DND-41 (cell line): ENCODE measurements around the gene SPTLC3.

Experiments used
- CTCF ChIP-seq: IDR thresholded peaks from 2 replicates; pipeline ENCODE4 v1.5.1; 2012; ENCODE audit warnings: borderline replicate concordance, low read length, moderate library complexity, mild to moderate bottlenecking; ENCODE audit not compliant: poor library complexity, severe bottlenecking; ENCODE audit errors: extremely low read depth
- EZH2 ChIP-seq: IDR thresholded peaks from 3 replicates; pipeline ENCODE4 v1.6.1; 2012; ENCODE audit warnings: borderline replicate concordance, low read depth, mild to moderate bottlenecking, moderate library complexity, low read length, inconsistent platforms; ENCODE audit not compliant: severe bottlenecking

GRCh38 chr20:13082378-13082777, 73.6 kb downstream of the SPTLC3 start:
- TF ChIP-seq CTCF = no peak
- no peak for TF ChIP-seq EZH2
